H1 (cell line): ENCODE measurements around the gene RRP1B. TPM values are rescaled to one million over a fixed set of nuclear protein-coding genes. Genes with fewer than 3 reads are reported as not detected.

Experiments used
- CTCF ChIA-PET: fragments of 300-600 bp; sonication (Branson Sonifier 250); formaldehyde crosslinking; loops from one replicate; lab custom pipeline; 2021; ENCODE audit not compliant: partially characterized antibody; lab: Charles Lee
- POLR2A ChIA-PET: fragments of 300-600 bp; sonication (Branson Sonifier 250); formaldehyde crosslinking; loops from one replicate; lab custom pipeline; 2021; ENCODE audit warnings: inconsistent platforms; ENCODE audit not compliant: partially characterized antibody; lab: Charles Lee
- DNase-seq, 2 experiments: peaks; one replicate each; pipeline versions ENCODE4 v3.0.0 to v3.0.0-alpha.2; 2010 to 2022; ENCODE audit warnings: low spot score in 2 of 2, low read depth in 1 of 2, mixed read lengths in 1 of 2
- FAIRE-seq: peaks from 2 replicates; lab custom pipeline; 2011; peaks lifted over from hg19 to GRCh38; lab: Jason Lieb, UNC
- H2AFZ ChIP-seq: 2 replicates; pipeline ENCODE4 v1.8.1; 2012; ENCODE audit warnings: low read length, inconsistent platforms
- H2AK5ac ChIP-seq: 2 replicates; pipeline ENCODE4 v1.6.1; 2013; ENCODE audit warnings: low read depth, low read length
- H2BK120ac ChIP-seq: replicated peaks from 2 replicates; pipeline ENCODE3; 2013; ENCODE audit warnings: low read depth, low read length, inconsistent platforms
- H2BK12ac ChIP-seq: 2 replicates; pipeline ENCODE4 v1.6.1; 2013; ENCODE audit warnings: low read depth, low read length
- H2BK15ac ChIP-seq: 2 replicates; pipeline ENCODE4 v1.6.1; 2013; ENCODE audit warnings: low read length
- H2BK20ac ChIP-seq: 2 replicates; pipeline ENCODE4 v1.6.1; 2013; ENCODE audit warnings: low read length
- H2BK5ac ChIP-seq: 2 replicates; pipeline ENCODE4 v1.6.1; 2013; ENCODE audit warnings: low read depth, low read length
- H3K14ac ChIP-seq: 2 replicates; pipeline ENCODE4 v1.6.1; 2013; ENCODE audit warnings: inconsistent platforms; ENCODE audit not compliant: insufficient read length
- H3K18ac ChIP-seq: 2 replicates; pipeline ENCODE4 v1.6.1; 2013; ENCODE audit warnings: low read length; ENCODE audit errors: extremely low read depth
- H3K23ac ChIP-seq: 2 replicates; pipeline ENCODE4 v1.6.1; 2013; ENCODE audit warnings: inconsistent platforms; ENCODE audit not compliant: insufficient read length
- H3K23me2 ChIP-seq: 2 replicates; pipeline ENCODE4 v1.6.1; 2013; ENCODE audit warnings: low read depth, low read length
- H3K27ac ChIP-seq: 2 replicates; pipeline ENCODE4 v1.6.1; 2011; ENCODE audit warnings: low read depth, low read length, inconsistent platforms
- H3K27me3 ChIP-seq, 4 experiments: replicated peaks in 1 of 4; 1 replicate in 1 of 4; 2 replicates in 3 of 4; pipeline versions ENCODE4 v1.6.1 to v1.8.1; 2011 to 2013; ENCODE audit warnings: low read length in 3 of 4, mild to moderate bottlenecking in 3 of 4, inconsistent platforms in 2 of 4, mixed read lengths in 2 of 4, moderate library complexity in 1 of 4; ENCODE audit not compliant: control insufficient read depth in 3 of 4, insufficient read depth in 3 of 4; ENCODE audit errors: extremely low read depth in 1 of 4
- H3K36me3 ChIP-seq, 4 experiments: 2 replicates each; pipeline versions ENCODE4 v1.6.1 to v1.8.1; 2011 to 2013; ENCODE audit warnings: mild to moderate bottlenecking in 4 of 4, low read length in 3 of 4, moderate library complexity in 2 of 4, control low read depth in 1 of 4, inconsistent platforms in 1 of 4; ENCODE audit not compliant: insufficient read depth in 4 of 4, control insufficient read depth in 2 of 4
- H3K4ac ChIP-seq: replicated peaks from 2 replicates; pipeline ENCODE3; 2013; ENCODE audit warnings: low read length, low read depth, mixed read lengths, inconsistent platforms; ENCODE audit not compliant: insufficient read length
- H3K4me1 ChIP-seq, 4 experiments: replicated peaks in 1 of 4; 1 replicate in 1 of 4; 2 replicates in 3 of 4; pipeline versions ENCODE4 v1.6.1 to v1.8.1; 2011 to 2013; ENCODE audit warnings: low read length in 3 of 4, inconsistent platforms in 2 of 4, mixed read lengths in 1 of 4; ENCODE audit not compliant: insufficient read depth in 4 of 4, control insufficient read depth in 3 of 4
- H3K4me2 ChIP-seq, 2 experiments: 2 replicates each; pipeline versions ENCODE4 v1.6.1 to v1.8.1; 2011 to 2013; ENCODE audit warnings: low read depth in 2 of 2, low read length in 2 of 2, control low read depth in 1 of 2, inconsistent platforms in 1 of 2, mild to moderate bottlenecking in 1 of 2; ENCODE audit not compliant: insufficient read depth in 1 of 2
- H3K4me3 ChIP-seq, 4 experiments: fragments of 200-600, 300-600 bp in 1 of 4; sonication (generic), shearing (Covaris generic), sonication (Bioruptor Twin) in 1 of 4; 2 replicates each; pipeline versions ENCODE4 v1.5.1 to v1.8.1; 2011 to 2016; ENCODE audit warnings: low read length in 4 of 4, low read depth in 3 of 4, control low read depth in 2 of 4, inconsistent platforms in 2 of 4, mild to moderate bottlenecking in 2 of 4, mixed read lengths in 1 of 4, moderate library complexity in 1 of 4; ENCODE audit not compliant: insufficient read depth in 2 of 4; ENCODE audit errors: extremely low read depth in 1 of 4
- H3K56ac ChIP-seq: replicated peaks from 2 replicates; pipeline ENCODE3; 2013; ENCODE audit warnings: low read depth, mild to moderate bottlenecking, mixed read lengths, low read length, inconsistent platforms; ENCODE audit not compliant: insufficient read length
- H3K79me1 ChIP-seq: 2 replicates; pipeline ENCODE4 v1.6.1; 2013; ENCODE audit warnings: low read depth, low read length, control low read depth
- H3K79me2 ChIP-seq, 2 experiments: 2 replicates each; pipeline versions ENCODE4 v1.6.1 to v1.8.1; 2012 to 2013; ENCODE audit warnings: low read length in 2 of 2, mild to moderate bottlenecking in 2 of 2, inconsistent platforms in 1 of 2; ENCODE audit not compliant: insufficient read depth in 2 of 2, control insufficient read depth in 1 of 2
- H3K9ac ChIP-seq, 4 experiments: replicated peaks in 1 of 4; 1 replicate in 1 of 4; 2 replicates in 3 of 4; pipeline versions ENCODE4 v1.6.1 to v1.8.1; 2011 to 2013; ENCODE audit warnings: low read depth in 3 of 4, low read length in 3 of 4, control low read depth in 2 of 4, mild to moderate bottlenecking in 2 of 4, moderate library complexity in 2 of 4, inconsistent platforms in 1 of 4; ENCODE audit errors: extremely low read depth in 1 of 4
- H3K9me3 ChIP-seq, 2 experiments: 2 replicates each; pipeline versions ENCODE4 v1.6.1 to v1.8.1; 2012 to 2013; ENCODE audit warnings: mild to moderate bottlenecking in 2 of 2, moderate library complexity in 2 of 2, control low read depth in 1 of 2, inconsistent platforms in 1 of 2, low read depth in 1 of 2, low read length in 1 of 2, mixed read lengths in 1 of 2; ENCODE audit not compliant: insufficient read depth in 2 of 2
- H4K20me1 ChIP-seq, 2 experiments: replicated peaks in 1 of 2; 2 replicates each; pipeline versions ENCODE3 to v1.8.1; 2011 to 2013; ENCODE audit warnings: inconsistent platforms in 2 of 2, low read length in 2 of 2, mild to moderate bottlenecking in 1 of 2; ENCODE audit not compliant: insufficient read depth in 2 of 2, control insufficient read depth in 1 of 2
- H4K5ac ChIP-seq: 2 replicates; pipeline ENCODE4 v1.6.1; 2013; ENCODE audit warnings: low read length, low read depth, mixed read lengths, inconsistent platforms; ENCODE audit not compliant: insufficient read length
- H4K8ac ChIP-seq: 2 replicates; pipeline ENCODE4 v1.8.0; 2013; ENCODE audit warnings: mild to moderate bottlenecking, moderate library complexity, low read length, inconsistent platforms; ENCODE audit not compliant: insufficient read depth; ENCODE audit errors: extremely low read depth
- H4K91ac ChIP-seq: replicated peaks from 2 replicates; pipeline ENCODE3; 2013; ENCODE audit warnings: low read length, mixed read lengths, inconsistent platforms; ENCODE audit not compliant: insufficient read length
- BCL11A ChIP-seq, 2 experiments: IDR thresholded peaks; one replicate each; pipeline ENCODE4 v1.6.1; 2011; ENCODE audit warnings: low read depth in 2 of 2, low read length in 2 of 2, mild to moderate bottlenecking in 2 of 2
- BRCA1 ChIP-seq: IDR thresholded peaks from 2 replicates; pipeline ENCODE4 v1.6.1; 2012; ENCODE audit warnings: low read depth, low read length, improper control_type of control experiment
- WGBS, 2 experiments: shearing (Covaris generic) in 1 of 2; methylation state at CpG; one replicate each; pipeline versions ENCODE4 v1.1.6 to v1.1.7; 2013 to 2015; ENCODE audit warnings: low lambda C conversion rate in 2 of 2, mixed read lengths in 2 of 2, inconsistent platforms in 1 of 2, low coverage in 1 of 2, missing lambda C conversion rate in 1 of 2; ENCODE audit not compliant: insufficient replicate concordance in 2 of 2, insufficient coverage in 1 of 2, insufficient read length in 1 of 2; ENCODE audit errors: extremely low coverage in 1 of 2, missing lambda C conversion rate in 1 of 2; 5-methylcytosine and 5-hydroxymethylcytosine counted together
- polyA plus RNA-seq, 7 experiments: library from polyadenylated mRNA; depleted of rRNA in 3 of 7; stranded (reverse) in 5 of 7; unstranded in 2 of 7; fragments of >200 nt in 5 of 7; fragments of 200-250 nt in 2 of 7; gene quantifications; 1 replicate in 5 of 7; 2 replicates in 1 of 7; 4 replicates in 1 of 7; pipeline versions ENCODE4 v1.2.1 to v1.2.3, GENCODE V29; 2011 to 2013; ENCODE audit warnings: missing spikeins in 2 of 7, mixed read lengths in 2 of 7
- total RNA-seq: library from RNA; stranded (reverse); fragmentation: NEBNext Ultra II Directional; extraction: Animal tissue kit (Norgen Biotek cat#: 25700); gene quantifications from 2 replicates; pipeline ENCODE4 v1.2.1, GENCODE V29; 2021

Gene RRP1B
- total and polyA plus RNA-seq, 2 of the 8 experiments (the other 6 are each of a cell fraction or from before 2014, with no cell fraction given) = 25.8 to 97.3 TPM

DNA sequence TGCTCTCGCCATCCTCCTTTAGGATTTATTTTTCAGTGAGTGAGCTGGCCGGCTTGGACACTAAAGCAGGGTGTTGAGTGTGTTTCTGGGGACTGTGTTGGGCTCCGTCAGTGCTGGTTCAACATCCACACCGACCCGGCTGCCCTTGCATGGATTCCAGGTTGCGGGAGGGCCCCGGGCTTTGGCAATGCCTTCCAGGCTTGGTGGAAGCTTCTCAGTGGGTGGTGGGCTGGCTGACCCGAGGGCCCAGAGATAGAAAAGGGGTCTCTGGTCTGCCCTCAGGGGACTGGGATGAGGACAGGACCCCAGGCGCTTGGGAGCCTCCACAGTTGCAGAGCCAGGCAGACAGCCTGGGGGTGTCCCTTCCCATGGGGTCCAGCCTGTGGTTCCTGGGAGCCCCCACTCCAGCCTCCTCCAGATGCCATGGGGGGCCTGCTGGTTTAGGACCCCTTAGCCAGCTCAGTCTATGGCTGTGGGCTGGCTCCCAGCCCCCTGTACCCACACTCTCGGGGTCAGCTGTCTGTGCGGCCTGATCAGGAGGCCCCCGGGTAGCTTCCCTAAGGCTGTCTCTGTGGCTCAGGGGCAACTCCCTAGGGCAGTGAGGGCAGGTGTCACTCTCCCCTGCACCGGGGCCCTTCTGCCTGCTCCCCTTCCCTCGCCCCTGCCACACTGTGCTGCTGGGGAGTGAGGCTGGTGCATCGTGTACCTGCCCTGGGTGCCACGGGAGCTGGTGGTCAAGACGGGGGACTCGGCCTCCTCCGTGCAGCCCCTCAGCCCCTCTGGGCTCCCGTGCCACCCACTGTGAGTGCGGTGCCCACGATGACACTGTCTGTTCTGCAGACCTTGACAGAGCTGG is 76.1 kb downstream of the RRP1B start:
- CTCF ChIA-PET = interaction anchor here (0.8 kb wide), 1 partner anchor 24 kb away, joined by 3 read pairs; no protein-coding TSS in a partner anchor
- Histone ChIP-seq H3K4me1 (peaks cover 0 to 7% (median 3%) of the 10 kb centered on the region in 4 experiments; a peak in 5 of 7 replicates), H4K5ac (no peak overlapping the region), H3K27me3 (no peaks in the 10 kb centered on the region), H2AFZ (no peak overlapping the region), H3K79me1 (peaks cover 2% of the 10 kb centered on the region; the same call in 1 of the 2 replicates), H3K36me3 (no peaks in the 10 kb centered on the region), H3K9ac (0 out of 7 replicates have a peak overlapping the region, but pooled peaks of 1 of the 4 experiments have one; percentile 22), H4K8ac (no peak overlapping the region), H2BK12ac (no peak overlapping the region), H3K4me2 (no peak overlapping the region), H2BK15ac (no peak overlapping the region), H2BK120ac (no peak overlapping the region), H3K79me2 (peaks cover 0 to 20% of the 10 kb centered on the region in 2 experiments; a peak in 2 of 4 replicates), H3K18ac (no peak overlapping the region), H2BK20ac (no peak overlapping the region), H3K4me3 (no peak overlapping the region), H3K23me2 (no peaks in the 10 kb centered on the region), H4K20me1 (peaks cover 4 to 25% of the 10 kb centered on the region in 2 experiments), H3K4ac (no peak overlapping the region), H2AK5ac (no peak overlapping the region), H2BK5ac (peak overlapping the region; percentile 35; the same call in 1 of the 2 replicates), H4K91ac (no peak overlapping the region), H3K14ac (no peak overlapping the region), H3K9me3 (no peaks in the 10 kb centered on the region), H3K56ac (no peak overlapping the region), H3K23ac (no peak overlapping the region), H3K27ac (no peak overlapping the region)
- 91% methylated on average over 22 of the region's 22 CpGs; no CpG with 5 or more reads in 1 of the 2 experiments for WGBS, 2 experiments
- POLR2A ChIA-PET = interaction anchor here (0.9 to 4.3 kb wide), 4 partner anchors 11 to 33 kb away, joined by 3 to 17 read pairs (median 4); no protein-coding TSS in a partner anchor
- FAIRE-seq (no peak), DNase-seq (no peak)
- TF ChIP-seq BCL11A (IDR thresholded peaks at IDR 0.05; ENCODE audit: low read depth in 2 of 2, low read length in 2 of 2) (no peak), BRCA1 (no peak)
